ENCODE results near the gene ARHGAP24.

- TF ChIP-seq GABPA (IDR thresholded peaks at IDR 0.05; ENCODE audit: low read depth) (no peak), YY1 (IDR thresholded peaks at IDR 0.05; ENCODE audit: low read depth) (no peak)
Observed at GRCh38 chr4:85961887-85962286, 486.9 kb downstream of the ARHGAP24 start.

Measured in SK-N-SH (cell line).